ENCODE data around the gene CFL1.
"Not testable (repeated sequence)": the region's sequence is repeated elsewhere in the genome, so short reads cannot be mapped to it uniquely, and the experiment has no call there.

Gene CFL1

DNA sequence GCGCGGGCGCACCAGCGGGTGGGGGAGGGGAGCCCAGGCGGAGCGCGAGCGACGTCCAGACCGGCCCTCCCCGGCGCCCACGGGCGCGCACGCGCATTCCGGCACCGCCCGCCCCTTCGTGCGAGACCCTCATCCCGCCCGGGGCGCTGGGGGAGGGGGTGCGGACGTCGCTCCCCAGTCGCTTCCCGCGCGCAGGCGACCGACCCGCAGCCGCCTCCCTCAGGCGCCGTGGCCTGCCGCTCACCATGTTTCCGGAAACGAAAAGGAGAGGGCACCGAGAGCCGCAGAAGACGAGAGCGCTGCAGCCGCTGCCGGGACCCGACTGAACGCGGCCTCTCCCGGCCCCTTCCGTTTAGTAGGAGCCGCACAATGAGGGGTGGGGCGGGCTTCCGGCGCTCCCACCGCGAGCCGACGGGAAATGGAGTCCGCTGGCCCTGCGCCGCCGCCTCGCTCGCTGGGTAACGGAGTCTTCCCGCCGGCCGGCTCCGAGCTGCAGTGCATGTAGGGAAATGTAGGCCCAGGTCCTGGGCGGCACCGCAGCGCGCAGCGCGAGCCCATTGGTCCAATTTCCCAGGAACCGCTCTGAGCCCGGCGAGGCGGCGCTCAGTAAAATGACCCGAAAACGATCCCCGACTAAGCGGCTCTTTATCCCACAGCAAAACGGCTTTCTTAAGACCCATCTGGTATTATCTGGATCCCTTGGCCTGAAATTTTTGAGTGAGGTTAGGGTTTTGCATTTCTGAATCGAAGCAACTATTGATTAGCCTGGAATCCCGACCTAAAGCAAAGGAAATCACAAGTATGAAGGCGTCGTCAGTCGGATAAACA lies at the start of gene CFL1:
Gene CFL1 (minus strand): TSS at position 328 of the 828 bp plus-strand sequence. CDS start 81 bp downstream, at position 247.
- FAIRE-seq, result peak; percentile 77

DNA sequence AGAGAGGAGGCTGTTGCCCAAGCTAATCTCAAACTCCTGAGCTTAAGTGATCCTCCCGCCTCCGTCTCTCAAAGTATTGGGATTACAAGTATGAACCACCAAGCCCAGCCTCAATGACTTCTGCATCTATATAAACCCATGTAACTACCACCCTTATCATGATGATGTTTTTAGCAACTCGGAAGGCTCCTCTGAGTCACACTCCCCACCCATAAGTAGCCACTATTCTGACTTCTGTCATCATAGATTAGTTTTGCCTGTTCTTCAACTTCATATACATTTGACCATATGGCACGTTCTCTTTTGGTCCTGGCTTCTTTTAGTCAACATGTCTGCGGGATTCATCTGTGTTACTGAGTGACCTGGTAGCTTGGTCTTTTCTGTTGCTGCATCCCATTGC lies 48.6 kb upstream of the CFL1 start:
- no peak for FAIRE-seq

DNA sequence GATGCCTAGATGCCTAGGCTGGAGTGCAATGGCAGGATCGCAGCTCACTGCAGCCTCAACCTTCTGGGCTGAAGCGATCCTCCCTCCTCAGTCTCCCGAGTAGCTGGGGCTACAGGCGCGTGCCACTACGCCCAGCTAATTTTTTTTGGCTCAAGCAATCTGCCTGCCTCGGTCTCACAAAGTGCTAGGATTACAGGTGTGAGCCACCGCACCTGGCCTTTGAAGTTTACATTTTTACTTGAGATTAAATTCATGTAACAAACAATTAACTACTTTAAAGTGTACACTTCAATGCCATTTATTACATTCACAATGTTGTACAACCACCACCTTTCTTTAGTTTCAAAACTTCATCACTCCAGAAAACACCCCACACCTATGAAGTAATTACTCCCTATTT lies 45.7 kb upstream of the CFL1 start:
- no peak for FAIRE-seq

DNA sequence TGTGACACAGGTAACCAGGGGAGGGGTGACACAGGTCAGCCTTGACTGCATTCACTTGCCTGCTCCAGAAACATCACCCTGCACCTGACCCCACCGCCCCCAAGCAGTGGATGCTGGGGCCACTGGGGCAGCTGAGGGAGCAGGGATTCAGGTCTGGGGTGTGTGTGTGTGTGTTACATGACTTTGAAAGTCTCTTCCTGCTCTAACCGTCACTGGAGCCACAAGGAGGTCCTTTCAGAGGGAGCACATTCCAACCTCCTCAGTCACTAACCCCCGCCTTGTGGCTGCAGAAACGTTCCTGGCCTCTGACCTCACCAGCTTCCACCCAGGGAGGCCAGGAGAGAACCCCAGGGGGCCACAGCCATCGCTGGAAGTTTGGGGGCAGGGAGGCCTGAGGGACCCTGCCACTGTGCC lies 45.1 kb upstream of the CFL1 start:
- FAIRE-seq, result no peak

DNA sequence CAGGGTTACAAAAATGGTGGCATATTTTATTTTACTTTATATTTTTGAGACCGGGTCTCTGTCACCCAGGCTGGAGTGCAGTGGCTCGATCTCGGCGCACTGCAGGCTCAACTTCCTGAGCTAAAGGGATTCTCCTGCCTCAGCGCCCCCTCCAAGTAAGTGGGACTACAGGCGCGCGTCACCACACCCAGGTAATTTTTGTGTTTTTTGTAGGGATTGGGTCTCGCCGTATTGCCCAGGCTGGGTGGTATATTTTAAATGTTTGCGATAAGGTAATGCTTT lies 42.9 kb upstream of the CFL1 start:
- no peak for FAIRE-seq

DNA sequence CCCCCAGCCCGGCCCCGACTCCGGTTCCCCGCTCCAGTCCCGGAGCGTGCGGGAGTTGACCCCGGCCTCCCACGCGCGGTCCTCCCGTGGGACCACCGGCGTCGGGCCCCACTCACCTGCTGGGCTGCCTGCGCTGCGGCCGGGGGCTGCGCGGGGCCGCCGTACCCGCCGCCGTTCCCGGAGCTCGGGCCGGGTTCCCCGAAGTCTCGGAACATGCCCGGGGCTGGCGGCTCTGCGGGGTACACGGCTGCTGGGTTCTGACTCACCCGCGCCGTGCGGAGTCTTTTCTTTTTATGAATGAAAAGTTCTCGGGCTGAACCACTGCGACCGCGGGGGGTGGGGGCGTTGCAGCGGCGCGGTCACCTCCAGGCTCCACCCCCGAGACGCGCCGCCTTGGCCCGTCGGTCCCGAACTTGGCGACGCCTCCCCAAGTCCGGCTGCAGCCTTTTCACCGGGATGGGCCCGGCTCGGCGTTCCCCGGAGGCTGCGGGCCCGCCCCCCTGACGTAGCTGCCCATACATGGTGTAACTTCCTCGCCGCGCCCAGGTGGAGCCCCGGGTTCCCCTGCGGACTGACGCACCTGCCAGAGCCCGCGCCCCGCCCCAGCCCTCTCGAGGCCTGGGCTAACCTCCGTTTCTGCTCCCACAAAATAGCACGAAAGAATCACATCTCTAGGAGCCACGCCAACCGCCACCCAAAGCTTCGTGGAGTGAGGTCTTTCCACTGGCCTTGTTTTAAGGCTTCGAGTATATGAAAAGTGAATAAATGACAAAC lies 42.3 kb upstream of the CFL1 start, which contains the start of gene FOSL1:
Gene FOSL1 (minus strand): TSS at position 264 of the 774 bp plus-strand sequence. CDS start 49 bp downstream, at position 215.
- no peak for FAIRE-seq

DNA sequence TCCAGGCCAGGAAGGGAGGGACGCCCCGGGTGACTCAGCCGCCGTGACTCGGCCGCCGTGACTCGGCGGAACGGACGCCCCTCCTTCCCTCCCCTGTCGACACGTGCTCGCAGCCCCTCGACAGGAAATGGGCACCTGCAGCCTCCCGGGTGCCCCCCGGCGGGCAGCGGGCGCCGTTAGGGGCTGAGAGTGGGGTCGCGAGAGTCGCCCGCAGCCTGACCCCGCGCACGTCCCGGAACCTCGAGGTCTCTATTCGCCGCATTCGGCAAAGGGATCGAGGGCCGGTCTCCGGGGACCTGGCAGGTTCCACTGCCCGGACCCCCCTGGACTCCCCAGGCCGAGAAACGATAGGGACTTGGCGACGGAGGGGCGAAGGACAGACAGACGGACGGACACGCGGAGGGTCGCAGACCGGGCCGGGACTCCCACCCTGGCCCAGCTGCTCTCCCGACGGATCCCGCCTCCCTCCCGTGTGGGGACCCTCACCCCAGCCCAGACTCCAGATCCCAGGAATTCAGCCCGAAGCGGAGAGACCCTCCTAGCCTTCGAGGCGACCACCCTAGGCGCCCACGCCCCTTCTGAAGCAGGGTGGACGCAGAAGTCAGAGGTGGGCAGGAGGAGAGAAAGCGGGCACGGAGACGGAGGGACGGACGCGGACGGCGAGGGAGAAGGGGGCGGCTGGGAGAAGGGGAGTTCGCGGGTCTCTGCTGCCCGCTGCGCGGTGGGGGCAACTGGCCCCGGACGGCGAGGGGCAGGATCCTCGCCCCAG lies 41.6 kb upstream of the CFL1 start:
- no peak for FAIRE-seq

DNA sequence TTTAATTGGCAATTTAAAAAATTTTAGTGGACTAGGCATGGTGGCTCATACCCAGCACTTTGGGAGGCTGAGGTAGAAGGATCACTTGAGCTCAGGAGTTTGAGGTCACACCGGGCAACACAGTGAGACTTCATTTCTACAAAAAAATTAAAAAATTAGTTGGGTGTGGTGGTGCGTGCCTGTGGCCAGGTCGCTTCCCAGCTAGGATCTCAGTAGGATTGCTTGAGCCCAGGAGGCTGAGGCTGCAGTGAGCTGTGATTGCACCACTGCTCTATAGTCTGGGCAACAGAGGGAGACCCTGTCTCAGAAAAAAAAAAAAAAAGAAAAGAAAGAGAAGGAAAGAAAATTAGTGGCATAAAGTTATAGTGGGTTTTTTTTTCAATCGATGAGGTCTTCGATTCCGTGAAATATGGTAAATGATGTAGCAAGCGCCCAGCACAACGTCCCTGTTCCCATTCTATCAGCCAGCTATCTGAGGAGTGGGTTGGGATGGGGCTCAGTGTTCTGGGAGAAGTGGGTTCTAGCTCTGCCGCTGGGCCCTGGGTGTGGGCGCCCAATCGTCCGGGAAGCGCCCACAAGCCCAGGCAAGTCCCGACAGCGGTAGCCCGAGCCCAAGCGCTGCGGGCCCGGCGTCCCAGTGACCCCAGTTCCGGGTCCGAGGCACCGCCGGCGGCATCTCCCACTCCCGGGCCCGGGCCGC lies 40.8 kb upstream of the CFL1 start:
- no peak for FAIRE-seq

DNA sequence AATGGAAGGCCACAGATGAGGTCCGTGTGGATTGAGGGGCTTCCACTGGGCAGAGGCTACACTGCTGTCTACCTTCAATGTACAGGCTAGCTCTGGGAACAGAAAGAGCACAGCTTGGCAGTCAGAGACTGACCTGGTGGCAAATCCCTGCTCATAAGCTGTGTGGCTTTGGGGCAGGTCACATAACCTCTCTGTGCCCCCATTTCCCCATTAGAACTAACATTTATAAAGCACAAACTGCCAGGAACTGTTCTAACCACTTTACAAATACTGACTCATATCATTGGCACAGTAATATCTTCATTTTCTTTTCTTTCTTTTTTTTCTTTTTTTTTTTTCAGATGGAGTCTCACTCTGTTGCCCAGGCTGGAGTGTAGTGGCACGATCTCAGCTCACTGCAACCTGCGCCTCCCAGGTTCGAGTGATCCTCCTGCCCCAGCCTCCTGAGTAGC lies 39.1 kb upstream of the CFL1 start:
- FAIRE-seq, result no peak

DNA sequence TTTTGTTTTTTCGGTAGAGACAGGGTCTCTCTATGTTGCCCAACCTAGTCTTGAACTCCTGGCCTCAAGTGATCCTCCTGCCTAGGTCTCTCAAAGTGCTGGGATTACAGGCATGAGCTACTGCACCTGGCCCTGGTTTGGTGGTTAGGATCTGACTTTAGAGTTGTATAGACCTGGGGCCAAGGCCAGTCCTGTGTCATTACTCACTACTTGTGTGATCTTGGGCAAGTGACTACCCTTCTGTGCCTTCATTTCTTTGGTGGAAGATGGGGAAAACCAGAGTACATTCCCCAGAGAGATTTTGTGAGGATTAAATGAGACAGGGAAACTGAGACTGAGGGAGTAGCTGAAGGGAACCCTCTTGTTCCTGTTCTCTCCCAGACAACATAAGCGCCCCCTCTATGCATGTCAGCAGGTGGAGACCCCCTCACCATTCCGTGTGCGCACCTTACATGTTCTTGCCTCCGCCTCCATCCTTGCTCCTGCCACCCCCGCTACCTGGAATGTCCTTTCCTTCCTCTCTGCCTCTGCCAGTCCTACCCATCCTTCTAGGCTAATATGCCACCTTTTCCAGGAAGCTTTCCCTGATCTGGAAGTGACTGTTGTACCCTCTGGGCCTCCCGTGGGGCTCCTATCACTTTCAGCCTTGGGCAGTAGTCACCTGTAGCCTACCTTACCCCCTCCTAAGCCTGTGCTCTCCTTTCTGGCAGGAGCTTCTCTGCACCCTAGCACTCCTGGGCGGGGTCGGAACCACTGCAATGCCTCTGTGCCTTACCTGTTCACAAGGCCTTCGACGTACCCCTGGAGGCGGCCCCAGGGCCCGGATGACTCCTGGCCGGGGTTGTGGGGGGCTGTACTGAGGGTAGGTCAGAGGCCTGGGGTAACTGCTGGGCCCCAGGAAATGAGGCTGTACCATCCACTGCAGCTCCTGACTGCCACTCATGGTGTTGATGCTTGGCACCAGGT lies 38.3 kb upstream of the CFL1 start:
- no peak for FAIRE-seq

DNA sequence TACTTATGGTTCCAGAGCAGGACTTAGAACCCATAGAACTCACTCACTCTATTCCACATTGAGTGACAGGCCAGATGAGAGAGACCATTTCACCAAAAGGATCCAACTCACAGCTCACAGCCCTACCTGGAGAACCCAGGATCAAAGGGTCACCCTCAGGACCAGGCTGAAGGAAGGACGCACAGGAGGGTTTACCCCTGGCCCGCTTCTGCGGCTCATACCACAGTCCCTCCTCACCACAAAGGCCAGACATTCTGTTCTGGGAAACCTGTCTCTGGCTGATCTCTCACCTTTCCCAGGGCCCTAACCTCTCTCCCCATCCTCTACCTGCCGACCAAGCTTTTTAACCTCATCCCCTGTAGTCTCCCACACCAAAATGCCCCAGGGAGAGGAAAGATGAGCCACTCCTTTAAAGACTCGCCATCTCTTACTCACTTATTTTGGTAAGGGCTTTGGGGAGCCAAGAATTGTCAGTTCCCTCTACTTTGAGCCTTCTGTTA lies 37.6 kb upstream of the CFL1 start:
- no peak for FAIRE-seq

DNA sequence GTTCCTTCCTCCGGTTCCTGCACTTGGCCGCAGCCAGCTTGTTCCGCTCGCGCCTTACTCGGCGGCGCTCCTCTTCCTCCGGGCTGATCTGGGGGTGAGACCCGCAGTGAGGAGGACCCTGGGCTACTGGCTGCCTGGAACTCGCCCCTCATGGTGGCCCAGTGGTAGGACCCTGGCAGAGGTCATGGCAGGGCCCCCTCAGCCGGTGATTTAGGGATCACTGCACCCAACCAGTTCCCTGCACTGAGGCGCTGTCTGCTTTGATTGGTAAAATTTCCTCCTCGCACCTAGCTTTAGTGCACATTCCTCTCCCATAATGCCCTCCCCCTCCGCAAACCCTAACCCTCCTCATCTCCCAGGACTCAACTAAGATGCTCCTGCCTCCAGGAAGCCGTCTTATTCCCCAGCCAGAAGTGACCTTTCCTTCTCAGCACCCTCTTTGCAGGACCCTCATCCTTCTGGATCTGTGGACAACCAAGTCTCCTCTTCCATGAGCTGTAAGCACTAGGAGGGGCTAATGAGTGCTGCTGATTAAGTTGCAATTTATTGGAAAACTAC lies 36.1 kb upstream of the CFL1 start:
- no peak for FAIRE-seq

DNA sequence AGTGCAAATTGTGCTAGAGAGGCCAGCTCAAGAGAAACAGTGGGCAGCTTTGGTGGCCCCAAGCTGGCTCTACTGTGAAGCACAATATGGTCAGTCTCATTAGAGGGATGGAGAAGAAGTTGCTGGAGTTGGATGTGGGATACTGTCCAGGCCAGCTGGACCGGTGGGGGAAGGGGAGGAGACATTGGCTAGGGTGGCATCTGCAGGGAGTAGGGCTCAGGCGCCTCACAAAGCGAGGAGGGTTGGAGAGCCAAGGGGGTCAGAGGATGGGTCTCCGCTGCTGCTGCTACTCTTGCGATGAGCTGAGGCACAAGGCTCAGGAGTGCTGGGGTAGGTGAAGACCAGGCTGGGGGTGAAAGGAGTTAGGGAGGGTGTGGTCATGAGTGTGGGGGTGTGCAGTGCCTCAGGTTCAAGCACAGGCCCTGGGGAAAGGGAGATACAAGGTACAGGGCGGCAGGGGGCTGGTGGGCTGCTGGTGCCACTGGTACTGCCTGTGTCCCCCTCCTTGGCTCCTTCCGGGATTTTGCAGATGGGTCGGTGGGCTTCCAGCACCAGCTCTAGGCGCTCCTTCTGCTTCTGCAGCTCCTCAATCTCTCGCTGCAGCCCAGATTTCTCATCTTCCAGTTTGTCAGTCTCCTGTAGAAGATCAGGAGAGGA lies 34.8 kb upstream of the CFL1 start:
- no peak for FAIRE-seq

DNA sequence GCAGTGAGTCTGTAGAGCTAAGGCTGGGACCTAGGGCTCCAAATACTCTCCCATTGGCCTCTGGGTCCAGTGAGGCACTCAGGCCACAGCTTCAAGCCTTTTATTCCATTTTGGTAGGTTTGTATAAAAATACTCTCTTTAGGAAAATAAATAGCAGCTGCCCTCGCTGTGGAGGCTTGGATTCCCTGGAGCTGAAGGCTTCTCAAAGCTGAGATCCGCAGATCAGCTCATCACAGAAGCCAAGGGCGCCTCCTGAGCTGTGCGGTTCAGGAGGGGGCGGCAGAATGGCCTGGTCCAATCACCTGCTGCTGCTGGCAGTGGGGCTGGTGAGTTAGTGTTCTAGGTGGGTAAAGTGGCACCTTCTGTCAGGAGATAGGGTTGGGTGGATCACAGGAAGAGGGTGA lies 34.2 kb upstream of the CFL1 start:
- FAIRE-seq, result not testable (repeated sequence)

DNA sequence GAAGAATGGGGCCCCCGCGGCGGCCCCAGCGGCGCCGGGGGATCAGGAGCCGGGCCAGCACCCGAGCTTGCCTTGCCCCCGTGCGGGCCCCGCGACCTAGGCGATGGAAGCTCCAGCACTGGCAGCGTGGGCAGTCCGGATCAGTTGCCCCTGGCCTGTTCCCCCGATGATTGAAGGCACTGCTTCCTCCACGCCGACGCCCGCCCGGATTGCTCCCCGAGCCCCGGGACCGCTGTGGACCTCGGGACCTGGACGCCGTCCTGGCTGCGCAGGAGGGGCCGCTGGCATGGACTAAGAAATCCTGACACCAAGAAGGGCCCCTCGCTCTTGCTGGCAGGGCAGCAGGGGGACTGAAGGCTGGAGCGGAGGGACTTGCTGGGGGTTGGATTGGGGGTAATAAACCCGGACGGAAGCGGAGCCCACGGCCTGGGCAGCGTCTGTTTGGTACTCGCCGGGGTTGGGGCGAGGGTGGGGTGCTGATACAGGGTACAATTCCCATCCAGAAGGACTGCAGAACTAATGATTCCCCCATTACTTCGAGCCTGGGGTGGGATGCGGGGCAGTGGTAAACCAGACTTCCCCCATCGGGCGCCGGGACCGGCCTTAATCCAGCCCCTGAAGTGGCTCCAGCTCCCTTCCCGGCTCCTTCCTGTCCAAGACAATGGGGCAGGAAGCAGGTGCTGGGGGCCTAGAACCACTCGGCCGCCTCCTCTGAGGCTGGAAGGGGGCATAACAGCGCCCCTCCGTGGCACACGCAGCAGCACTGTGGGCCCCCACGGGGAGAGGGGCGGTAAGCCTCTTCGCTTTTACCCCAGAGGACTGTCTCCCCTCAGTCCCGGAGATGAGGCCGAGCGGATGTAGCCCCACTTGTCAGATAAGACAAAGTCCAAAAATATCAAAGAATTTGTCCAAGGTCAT lies 33.5 kb upstream of the CFL1 start:
- no peak for FAIRE-seq

DNA sequence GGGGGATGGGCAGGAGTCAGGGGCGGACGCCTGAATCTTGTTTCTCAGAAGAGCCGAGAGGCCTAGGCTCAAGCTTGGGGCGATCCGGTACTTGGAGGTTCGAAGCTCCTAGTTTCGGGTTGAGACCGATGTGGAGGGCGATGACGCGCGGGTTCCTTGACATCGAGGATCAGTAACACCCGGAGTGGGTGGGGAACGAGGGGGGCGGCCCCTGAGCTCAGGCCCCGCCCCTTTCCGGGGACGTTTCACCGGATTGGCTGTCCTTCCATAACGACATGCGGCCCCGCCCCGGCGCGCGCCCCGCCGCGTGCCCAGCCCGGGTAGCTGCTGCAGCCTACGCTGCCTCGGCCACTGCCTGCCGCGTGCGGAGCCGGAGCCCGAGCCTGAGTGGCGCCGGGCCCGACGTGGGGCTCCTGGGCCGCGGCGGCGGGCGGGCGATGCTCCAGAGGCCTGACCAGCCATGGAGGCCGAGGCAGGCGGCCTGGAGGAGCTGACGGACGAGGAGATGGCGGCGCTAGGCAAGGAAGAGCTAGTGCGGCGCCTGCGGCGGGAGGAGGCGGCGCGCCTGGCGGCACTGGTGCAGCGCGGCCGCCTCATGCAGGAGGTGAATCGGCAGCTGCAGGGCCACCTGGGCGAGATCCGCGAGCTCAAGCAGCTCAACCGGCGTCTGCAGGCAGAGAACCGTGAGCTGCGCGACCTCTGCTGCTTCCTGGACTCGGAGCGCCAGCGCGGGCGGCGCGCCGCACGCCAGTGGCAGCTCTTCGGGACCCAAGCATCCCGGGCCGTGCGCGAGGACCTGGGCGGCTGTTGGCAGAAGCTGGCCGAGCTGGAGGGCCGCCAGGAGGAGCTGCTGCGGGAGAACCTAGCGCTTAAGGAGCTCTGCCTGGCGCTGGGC lies 32.6 kb upstream of the CFL1 start, which contains the start of gene CCDC85B:
Gene CCDC85B (plus strand): TSS at position 350 of the 895 bp plus-strand sequence. CDS start 111 bp downstream, at position 461.
- FAIRE-seq, result no peak

DNA sequence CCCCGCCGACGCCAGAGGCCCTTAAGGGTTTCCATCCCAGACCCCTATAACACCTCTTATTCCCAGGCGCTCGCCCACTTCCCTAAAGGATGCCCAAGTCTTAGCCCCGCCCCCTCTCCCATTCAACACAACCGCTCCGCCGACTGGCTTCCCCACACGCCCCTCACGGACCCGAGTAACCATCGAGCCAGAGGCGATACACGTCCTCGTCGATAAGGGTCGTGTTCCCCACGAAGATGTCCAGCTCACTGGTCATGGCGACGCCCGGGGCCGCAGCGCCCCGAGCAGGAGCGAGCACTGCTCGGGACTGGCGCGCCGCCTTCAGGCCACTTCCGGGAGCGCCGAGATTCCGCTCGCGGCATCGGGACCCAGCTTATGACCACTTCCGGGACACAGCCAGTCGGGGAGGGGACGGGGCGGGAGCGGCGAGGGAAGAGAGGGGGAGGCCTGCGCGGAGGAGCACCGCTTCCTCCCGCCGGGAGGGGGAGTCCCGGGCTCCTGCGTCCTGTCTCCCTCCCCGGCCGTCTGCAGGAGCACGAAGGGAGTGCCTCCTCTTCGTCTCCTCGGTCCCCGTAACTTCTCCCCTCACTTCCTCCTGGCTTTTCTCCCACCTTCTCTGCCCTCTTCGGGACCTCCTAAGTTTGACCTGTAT lies 30.3 kb upstream of the CFL1 start, which contains the start of gene FIBP:
Gene FIBP (minus strand): TSS at position 309 of the 652 bp plus-strand sequence. CDS start 53 bp downstream, at position 256.
- no peak for FAIRE-seq

Measured in TTC549 (cell line).